ENCODE measurements around the gene E4F1. TPM values are rescaled to one million over a fixed set of nuclear protein-coding genes. Genes with fewer than 3 reads are reported as not detected.

The E4F1 gene
- total and polyA plus RNA-seq, 2 of the 13 experiments (the other 11 are each of a cell fraction or from before 2014, with no cell fraction given): 13.8 to 19.5 TPM

DNA sequence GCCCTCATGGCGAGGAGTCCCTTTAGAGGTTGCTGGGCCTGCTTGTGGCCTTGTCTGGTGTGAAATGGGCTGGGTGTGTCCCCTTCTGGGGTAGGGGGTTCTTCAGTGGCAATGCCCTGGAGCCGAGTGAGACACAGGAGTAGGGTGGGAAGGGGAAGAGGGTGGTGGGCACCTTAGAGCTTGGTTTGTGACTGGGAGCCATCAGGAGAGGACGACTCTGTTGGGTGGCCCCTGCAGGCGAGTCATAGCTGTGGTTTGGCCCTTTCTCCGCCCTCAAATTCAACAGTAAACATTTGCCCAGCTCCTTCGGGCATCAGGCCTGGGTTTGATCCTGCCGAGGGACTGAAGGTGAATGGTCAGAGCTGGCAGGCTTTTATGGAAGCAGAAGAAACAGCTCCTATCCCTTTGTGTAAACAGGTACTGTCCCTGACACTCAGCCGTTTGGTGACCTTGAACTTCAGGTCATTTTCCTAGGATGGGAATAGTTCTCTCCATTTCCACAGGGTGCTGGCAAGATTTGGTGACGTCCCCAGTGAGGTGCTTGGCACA lies 2.9 kb downstream of the E4F1 start (continued):
- peak; percentile 72 for TF ChIP-seq PAXIP1 (CRISPR knock-in tag; conservative IDR thresholded peaks at IDR 0.05)
- no peak for TF ChIP-seq TAF15 (IDR thresholded peaks at IDR 0.05; ENCODE audit: low read depth, low read length, poor library complexity, severe bottlenecking)
- TF ChIP-seq RBAK (CRISPR knock-in tag; IDR thresholded peaks at IDR 0.05): no peak; the same call in 1 of the 2 replicates
- peak; percentile 66; the same call in 1 of the 2 replicates for TF ChIP-seq PPARG (CRISPR knock-in tag; conservative IDR thresholded peaks at IDR 0.05)
- TF ChIP-seq HNF4A (CRISPR knock-in tag; IDR thresholded peaks at IDR 0.05): peak; percentile 64
- TF ChIP-seq MIER2 (CRISPR knock-in tag; IDR thresholded peaks at IDR 0.05): no peak
- TF ChIP-seq SKIL (CRISPR knock-in tag; IDR thresholded peaks at IDR 0.05; ENCODE audit: borderline replicate concordance): no peak; the same call in 1 of the 2 replicates
- no peak for TF ChIP-seq CREB1 (IDR thresholded peaks at IDR 0.05)
- peak; percentile 62 for TF ChIP-seq CREB1 (CRISPR knock-in tag; IDR thresholded peaks at IDR 0.05)
- peak; percentile 61 for TF ChIP-seq FOSL2 (CRISPR knock-in tag; IDR thresholded peaks at IDR 0.05)
- no peak for TF ChIP-seq ZBTB3 (CRISPR knock-in tag; IDR thresholded peaks at IDR 0.05; ENCODE audit: borderline replicate concordance, low read depth)
- TF ChIP-seq CCDC6 (CRISPR knock-in tag; IDR thresholded peaks at IDR 0.05): peak; percentile 20; the same call in 1 of the 2 replicates
- no peak for TF ChIP-seq ZNF101 (CRISPR knock-in tag; IDR thresholded peaks at IDR 0.05; ENCODE audit: borderline replicate concordance, low read depth)
- TF ChIP-seq RERE (CRISPR knock-in tag; IDR thresholded peaks at IDR 0.05; ENCODE audit: low read depth): peak; percentile 81
- peak; percentile 69 for TF ChIP-seq TBX2 (CRISPR knock-in tag; IDR thresholded peaks at IDR 0.05; ENCODE audit: borderline replicate concordance)
- TF ChIP-seq ZNF296 (CRISPR knock-in tag; conservative IDR thresholded peaks at IDR 0.05): no peak
